HTERT RPE-1 (cell line): ENCODE measurements around the gene ASCC3.

Experiments used
- in situ Hi-C: fragments of 300-500 bp; cut with MboI; formaldehyde crosslinking; loops from 4 replicates; pipeline ENCODE4 v1.14.3; 2020; ENCODE audit warnings: low sequenced_read_pairs

The ASCC3 gene

DNA sequence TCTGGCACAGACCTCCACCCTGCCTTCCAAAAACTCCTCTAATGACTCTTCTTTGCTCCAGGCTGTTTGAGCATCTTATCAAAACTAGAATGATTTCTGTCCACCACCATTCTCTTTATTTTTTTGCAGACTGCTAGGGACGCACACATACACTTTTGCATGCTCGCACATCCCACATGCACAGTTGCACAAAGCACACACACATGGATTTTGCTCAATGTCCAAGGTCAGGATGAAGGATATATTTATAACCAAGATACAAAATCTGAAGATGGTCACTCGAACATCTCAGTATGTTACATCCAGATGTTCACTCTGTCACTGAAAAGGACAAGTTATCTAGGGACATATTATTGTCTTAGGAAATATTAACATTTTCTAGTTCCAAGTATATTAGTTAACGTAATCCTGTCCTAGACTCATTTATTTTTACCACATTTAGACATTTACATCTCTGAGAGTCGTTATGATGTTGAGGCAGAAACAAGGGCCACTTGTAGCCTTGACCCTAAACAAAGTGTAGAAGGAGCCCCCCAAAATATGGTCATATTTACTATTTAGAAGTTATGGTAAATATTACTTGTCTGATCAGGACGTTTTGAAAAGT is 413.0 kb downstream of the ASCC3 start:
- in situ Hi-C loops, result no loop called here

DNA sequence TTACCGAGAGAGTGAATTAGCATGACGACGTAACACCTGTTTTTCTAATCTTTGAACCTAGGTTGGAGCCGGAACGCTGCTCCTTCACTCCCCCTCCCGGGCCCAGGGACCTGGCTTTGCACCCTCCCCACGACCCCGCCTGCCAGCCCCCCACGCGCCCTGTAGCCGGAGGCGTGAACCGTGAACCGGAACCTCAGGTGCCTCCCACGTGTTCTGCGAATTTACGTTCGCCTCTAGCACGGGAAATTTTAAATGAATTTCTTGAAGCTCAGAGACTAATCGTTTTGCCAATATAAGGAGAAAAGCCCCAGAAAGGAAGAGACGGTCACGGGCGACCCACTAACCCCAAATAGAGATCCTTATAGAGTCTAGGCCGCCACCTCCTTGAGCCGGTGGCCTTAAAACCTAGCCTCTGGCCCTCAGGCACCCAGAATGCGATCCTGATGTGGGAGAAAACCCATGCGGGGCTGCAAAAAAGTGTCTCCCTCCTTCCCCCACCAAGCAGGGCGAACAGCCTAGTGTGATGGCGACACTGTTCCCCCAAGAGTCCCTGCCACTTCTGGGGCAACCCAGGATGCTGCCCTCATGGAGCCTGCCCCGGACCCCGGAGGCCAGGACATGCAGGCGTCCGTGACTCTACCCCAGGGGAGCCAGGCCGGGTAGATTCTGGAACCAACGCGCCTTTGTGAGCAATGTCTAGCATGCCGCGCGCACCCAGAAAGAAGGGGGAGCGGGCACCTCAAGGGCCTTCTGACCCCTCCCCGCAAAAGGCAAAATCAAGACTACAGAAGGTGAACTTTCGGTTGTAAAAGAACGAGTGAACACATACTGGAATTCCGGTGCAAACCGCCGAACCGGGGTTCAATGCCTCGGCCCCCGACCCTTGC is 413.8 kb downstream of the ASCC3 start:
- in situ Hi-C loops, result no loop called here

DNA sequence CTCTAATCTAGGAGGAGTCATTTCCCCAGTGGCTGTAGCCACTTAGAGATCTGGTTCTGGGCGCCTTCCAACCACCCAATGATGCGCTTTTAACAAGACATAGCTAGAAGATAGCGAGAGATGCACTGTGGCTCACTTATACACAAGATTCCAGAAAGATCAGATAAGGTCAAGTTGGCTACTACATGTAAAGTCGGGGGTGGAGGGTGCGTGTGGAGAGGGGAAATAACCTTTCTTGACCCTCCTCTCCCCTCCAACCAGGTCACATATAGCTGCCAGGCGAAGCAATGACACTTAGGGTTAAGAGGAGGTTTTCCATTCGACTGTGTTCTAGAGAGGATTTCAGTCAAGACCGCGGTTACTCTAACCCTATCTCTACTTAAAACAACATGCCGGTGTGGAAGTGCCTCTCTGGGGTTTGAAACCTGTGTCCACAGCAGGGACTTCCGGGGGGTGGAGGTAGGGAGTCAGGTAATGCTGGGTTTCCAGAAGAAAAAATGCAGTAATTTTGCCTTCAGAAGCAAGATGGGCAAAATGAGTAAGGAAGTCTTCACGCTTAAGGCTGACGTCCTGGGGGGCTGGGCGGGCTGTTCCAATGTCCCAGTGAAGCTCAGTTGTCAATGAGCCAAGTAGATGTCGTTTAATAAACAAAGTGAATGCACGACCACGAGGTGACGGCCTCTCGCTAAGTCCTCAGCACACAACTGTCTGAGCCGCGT is 414.6 kb downstream of the ASCC3 start:
- in situ Hi-C loops, result no loop called here

DNA sequence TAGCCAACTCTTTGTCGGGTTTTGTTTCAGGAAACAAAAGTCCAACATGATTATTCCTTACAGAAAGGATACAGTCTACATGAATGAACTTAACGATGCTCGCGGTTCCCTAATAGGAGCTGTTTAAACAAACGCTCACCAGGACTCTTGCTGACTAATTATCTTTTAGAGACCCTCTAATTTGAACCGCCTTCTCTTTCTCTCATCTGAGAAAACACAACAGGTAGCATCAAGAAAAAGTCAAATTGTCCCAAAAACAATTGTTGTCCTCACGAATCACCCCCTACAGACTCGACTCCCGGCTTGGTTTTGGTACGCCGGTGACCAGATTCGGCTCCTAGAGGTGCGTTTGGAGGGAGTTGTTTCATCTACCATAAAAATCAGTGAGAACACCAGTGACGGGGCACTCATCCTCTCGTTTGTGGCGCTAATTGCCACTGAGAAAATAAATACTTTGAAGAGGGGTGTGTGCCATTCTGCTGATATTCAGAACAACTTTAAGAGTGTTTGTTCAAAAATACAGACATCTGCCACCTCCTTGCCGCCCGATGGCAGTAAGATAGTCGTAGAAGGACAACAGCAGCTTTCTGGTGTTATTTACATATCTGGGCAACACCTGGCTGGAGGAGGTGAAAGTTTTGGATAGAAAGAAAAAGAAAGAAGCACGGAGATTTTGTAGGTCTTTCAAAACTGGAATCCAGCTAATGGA is 415.3 kb downstream of the ASCC3 start:
- in situ Hi-C loops, result no loop called here

DNA sequence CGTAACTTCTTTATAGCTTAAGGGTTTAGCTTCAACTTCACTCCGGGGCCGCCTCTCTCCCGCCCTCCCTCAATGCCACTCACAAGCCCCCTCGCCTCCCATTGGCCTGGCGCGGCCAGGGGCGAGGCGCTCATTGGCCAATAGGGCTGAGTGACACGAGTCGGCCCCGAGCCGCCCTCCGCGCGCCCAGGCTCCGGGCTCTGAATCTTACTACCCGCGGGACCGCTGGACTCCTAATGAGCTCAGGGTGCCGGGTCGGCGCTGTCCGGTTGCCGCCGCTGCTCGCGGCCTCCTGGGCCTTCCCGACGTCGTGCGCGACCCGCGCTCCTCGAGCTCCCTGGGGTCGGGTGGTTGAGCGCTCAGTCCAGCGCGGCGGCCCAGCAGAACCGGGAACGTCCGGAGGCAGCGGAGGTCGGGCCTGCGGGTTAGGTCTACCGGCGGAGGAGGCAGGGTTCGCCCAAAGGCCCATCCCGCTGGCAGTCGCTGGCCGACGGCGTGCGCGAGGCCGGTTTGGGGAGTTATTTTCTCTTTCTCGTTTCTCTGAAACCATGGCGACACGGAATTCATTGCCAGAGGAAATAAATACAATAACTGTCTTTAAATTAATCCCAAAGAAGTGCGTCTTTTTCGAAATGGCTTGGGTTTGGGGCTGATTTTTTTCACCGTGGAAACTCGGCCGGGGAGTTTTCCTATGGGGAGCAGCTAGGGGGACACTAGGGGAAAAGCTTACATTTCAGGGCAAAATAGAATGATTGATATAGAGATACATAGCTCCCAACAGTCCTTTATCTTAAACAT is 416.0 kb downstream of the ASCC3 start, which contains the start of gene SIM1:
Gene SIM1, minus strand, starts transcription at position 19 of the 798 bp plus-strand sequence. CDS start 1,453 bp downstream, outside the sequence.
- in situ Hi-C loops, result no loop called here

DNA sequence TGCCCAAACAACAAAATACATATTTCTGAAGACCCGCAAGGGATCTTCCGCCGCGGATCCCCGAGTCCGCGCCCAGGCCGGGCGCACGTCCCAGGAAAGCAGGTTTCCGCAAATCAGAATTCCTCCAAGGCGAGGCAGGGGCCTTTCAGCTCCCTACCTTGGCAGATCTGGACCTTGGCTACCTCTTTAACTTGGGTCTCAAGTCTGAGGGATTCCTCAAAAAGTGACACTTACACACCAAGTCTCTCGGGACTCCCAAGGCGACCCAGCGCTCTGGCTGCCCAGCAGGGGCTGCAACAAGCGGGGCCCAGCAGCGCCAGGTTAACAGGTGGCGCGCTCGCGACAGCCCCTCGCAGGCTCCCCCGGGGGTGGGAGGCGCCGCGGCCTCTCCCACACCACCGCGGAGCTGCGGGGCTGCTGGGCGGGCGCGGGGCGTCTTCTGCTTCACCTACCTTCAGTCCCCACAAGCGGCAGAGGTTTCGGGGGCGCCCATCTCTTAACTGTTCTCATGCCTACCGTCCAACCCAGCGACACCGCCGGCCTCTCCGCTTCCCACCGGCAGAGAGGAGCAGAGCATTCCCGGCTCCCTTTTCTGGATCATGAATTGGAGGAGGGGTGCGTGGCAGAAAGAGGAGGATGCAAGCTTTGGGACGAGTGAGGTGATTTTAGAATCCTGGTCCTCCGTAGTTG is 416.8 kb downstream of the ASCC3 start:
- in situ Hi-C loops, result no loop called here

DNA sequence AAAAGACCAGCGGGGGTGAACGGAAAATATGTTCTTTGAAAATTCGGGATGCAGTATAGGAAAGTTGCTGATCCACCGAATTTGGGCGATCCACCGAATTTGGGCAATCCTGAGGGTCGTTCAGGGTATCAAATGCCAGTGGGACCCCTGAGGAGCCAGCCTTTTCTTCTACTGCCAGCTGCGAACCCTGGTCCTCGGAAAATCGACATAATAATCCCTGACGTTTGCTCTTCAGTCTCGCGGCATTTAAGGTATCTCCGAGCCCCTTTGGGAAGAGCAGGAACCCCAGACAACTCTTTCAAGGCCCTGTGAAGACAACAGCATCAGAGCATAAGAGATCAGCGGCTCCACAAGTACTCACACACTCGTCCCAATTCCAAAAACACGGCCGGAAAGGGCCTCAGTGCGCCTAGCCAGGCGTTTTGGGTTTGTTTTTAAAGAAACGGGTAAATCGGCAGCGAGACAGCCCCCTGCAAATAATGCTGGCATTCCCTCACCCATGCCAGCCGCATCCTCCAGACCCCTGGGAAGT is 417.4 kb downstream of the ASCC3 start:
- in situ Hi-C loops, result no loop called here

DNA sequence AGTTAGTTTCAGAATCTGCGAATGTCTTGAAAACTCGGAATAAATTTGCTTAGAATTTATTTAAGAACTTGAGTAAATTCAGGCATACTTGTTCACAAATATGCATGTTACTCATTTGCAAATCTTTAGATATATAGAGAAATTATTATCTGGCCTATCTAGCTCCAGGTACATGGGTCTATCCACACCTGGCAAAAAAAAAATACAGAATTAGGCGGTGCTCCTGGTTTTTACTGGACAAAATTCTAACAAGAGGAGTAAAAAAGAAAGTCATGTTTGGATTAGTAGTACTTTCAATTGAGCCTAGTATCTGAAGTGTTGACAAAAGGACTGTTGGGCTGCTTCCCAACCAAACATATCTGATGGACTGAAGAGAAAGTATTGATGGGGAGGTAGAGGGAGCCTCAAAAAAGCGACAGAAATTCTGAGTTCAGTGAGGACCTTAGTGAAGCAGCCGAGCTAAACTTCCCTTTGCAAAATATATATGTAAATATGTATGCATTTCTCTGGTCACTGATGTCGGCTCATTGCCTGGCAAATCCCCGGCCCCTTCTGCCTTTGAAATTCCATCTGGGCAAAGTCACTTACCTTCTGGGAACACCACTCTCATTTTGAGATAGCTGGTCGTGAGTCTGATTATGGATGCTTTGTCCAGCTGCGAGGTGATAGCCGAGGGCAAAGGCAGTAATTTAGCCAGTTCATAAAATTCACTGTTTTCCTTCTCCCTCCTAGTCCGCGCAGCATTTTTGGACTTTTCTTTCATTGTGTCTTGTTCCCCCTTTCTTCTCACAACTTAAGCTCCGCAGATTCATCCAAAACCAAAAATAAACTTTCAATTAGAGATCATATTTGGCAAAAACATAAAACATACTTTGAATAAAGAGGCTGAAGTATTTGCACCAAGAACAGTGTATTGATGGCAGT is 418.2 kb downstream of the ASCC3 start:
- in situ Hi-C loops, result no loop called here

DNA sequence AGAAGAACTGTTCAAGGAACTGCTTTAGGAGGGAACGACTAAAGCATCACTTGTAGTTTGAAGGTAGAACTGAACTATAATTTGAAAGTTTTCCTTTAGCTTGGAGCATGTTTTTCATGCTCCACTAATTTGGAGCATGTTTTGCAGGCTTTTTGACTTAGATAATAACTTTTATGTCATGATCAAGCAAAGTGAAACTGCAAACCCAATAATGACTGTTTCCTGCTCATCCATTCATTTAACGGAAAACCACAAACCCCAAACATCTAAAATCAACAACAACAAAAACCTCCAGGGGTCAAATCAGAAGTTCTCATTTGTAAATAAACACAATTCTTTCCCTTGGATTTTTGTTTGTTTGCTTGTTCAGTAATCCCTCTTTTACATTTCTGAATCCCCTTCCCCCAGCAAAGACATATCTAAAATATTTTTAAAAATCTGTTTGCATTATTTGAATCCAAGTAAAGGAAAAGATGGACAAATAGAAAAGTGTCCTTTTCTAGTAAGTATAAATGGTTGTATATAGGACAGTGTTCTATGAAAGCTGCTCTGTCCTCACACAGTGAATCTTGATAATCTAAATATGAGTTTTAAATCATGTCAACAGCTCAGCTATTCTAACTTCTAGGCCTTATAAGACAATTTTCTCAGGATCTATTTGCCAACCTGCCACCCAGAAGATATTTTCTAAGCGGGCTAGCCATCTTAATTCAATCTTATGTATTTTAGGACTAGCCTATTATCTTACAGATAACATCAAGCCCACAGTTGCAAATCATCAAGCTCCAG is 419.0 kb downstream of the ASCC3 start:
- in situ Hi-C loops, result no loop called here

DNA sequence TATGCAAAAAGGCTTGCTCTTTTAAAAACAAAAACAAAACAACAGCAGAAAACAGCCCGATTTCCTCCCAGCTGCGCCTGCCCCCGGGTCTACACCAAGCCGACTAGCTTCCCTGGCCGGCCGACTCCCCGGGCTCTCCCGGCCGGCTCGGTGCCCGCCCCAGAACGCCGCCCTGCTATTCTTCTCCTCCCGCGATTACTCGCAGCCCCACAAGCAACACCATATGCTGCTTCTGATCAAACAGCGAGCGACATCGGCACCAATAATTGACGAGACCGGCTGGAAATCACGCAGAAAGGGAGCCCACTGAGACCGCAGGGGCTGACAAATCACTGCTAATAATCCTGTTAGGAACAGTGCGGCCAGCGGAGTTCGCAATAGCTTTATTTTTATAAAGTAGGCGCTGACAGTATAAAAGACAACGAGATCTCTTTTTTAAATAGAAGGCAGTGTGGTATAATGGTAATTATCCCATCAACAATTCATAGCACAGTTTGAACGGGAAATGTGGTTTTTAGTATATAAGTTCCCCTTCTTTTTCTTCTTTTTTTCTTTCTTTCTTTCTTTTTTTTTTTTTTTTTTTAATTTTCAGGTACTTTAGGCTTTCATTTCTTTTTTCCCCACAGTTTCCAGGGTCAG is 419.7 kb downstream of the ASCC3 start:
- in situ Hi-C loops, result no loop called here

DNA sequence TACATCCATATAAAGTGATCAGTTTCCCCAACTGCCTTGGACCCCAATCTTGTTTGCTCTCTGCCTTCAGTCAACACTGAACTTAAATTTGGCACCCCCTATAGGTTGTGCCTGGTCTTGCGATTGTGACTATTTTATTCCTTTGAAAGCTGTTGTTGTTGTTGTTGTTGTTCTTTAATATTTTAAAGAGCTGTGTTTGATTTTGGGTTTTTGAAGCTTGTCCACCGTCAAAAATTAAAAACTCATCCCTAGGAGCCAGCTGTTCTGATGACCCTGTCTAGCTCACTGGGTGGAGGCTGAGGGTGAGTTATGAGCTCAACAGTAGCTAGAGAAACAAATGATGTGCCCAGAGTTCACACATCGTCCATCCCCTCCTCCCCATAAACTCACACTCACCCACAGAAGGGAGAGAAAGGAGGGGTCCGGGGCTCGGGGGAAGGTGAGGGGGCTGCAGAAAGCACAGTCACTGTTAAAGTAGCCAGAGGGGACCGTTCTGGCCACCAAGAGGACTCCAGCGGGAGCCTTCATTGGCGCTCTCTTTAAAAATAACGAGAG is 420.4 kb downstream of the ASCC3 start:
- in situ Hi-C loops, result no loop called here

DNA sequence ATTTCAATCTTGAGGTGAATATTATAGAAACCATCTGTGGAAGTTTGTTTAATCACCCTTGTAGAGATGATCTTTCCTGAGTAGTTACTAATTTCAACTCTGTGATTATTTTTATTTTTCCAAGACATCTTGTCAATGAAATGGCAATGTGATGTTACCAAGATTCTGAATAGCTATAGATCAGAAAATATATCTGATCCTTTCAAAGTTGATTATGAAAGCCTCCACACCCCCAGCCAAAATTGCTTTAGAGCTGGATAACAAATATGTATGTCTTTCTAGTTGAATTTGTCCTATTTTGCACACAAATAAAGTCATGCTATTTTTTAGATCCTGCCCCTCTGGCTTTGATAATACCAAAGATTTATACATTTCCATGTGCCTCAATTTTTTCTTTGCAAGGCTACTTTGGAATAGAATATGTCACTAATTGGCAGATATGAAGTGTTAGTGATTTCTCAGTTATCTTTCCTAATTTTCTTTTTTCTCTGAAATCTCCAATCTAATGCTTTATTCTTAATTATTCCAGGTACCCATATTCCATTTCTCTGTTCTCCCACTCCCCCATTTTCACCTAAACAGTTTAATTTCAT is 421.4 kb downstream of the ASCC3 start:
- in situ Hi-C loops, result no loop called here

DNA sequence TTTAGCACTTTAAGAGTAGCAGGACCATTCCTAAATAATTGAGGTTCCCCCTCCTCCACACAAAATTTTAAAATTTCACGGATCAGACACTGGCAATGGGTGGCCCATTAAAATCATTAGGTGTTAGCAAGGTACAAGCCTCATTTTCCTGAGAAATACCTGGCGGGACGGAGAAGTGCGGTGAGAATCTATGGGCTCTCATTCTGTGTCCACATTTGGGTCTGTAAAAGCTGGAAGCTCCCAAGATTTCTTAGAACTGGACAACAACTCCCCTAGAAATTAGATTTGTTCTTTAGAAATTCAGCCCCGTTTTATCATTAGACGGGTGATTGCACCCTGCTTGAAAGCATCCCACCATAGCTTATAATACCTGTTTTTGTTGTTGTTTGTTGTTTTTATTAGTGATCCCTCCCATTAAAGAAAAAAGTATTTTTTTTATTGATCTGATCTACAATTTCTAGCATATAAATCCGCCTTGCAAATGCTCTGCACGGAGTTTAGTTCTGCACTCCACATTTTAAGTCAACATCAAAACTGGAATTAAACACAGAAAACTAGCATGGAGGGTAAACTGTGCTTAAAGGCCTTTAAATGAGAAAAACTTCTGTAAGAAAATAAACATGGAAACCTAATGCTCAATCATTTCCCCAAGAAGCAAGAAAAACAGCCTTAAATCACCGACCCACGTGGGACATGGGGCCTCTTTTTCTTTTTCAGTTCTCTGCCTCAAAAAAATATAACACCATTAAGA is 422.1 kb downstream of the ASCC3 start:
- in situ Hi-C loops, result no loop called here
